K562 (cell line): ENCODE results near the gene MTRF1L. TPM values are rescaled to one million over a fixed set of nuclear protein-coding genes. Genes with fewer than 3 reads are reported as not detected.
A peak's percentile ranks its signal among the peaks of the same experiment; 100 is the strongest.

ENCODE experiments used
- BRD4 ChIP-seq: fragments of 200-600 bp; sonication (generic); IDR thresholded peaks from 2 replicates; pipeline ENCODE4 v1.6.1; 2017; ENCODE audit warnings: inconsistent platforms
- CBX5 ChIP-seq: IDR thresholded peaks from 2 replicates; pipeline ENCODE4 v1.6.1; 2014; ENCODE audit warnings: low read depth, borderline replicate concordance
- CHD7 ChIP-seq: fragments of 200-600 bp; sonication (generic); IDR thresholded peaks from one replicate; pipeline ENCODE4 v1.6.1; 2012; ENCODE audit warnings: mild to moderate bottlenecking, low read depth, low read length, inconsistent platforms
- DDX20 ChIP-seq: fragments of 450-650 bp; IDR thresholded peaks from 2 replicates; pipeline ENCODE4 v1.6.1; 2016; ENCODE audit warnings: missing genetic modification characterization, low read depth, mild to moderate bottlenecking, missing compliant biosample characterization, moderate library complexity
- ELF1 ChIP-seq: fragments of 200-800 bp; sonication (Bioruptor generic); IDR thresholded peaks from 2 replicates; pipeline ENCODE4 v1.6.1; 2016; ENCODE audit warnings: missing genetic modification characterization, missing compliant biosample characterization
- HDGF ChIP-seq: fragments of 450-650 bp; IDR thresholded peaks from 2 replicates; pipeline ENCODE4 v1.6.1; 2016
- HMG20A ChIP-seq: fragments of 450-650 bp; formaldehyde crosslinking; conservative IDR thresholded peaks from 2 replicates; pipeline ENCODE4 v1.4.0; 2020; ENCODE audit warnings: mild to moderate bottlenecking, mixed read lengths
- KLF10 ChIP-seq: fragments of 250-450 bp; sonication (Bioruptor Pico); IDR thresholded peaks from 2 replicates; pipeline ENCODE4 v1.6.1; 2021; ENCODE audit warnings: matching md5 sums
- MLLT1 ChIP-seq, 2 experiments: fragments of 450-650 bp; IDR thresholded peaks; 2 replicates each; pipeline ENCODE4 v1.6.1; 2016
- NFE2 ChIP-seq: IDR thresholded peaks from 2 replicates; pipeline ENCODE4 v1.6.1; 2014; ENCODE audit warnings: antibody characterized with exemption, low read depth
- PURB ChIP-seq: sonication (generic); formaldehyde crosslinking; IDR thresholded peaks from 2 replicates; pipeline ENCODE4 v1.9.0; 2021; ENCODE audit warnings: low read depth, mild to moderate bottlenecking, missing genetic modification reagents
- SMARCA5 ChIP-seq: fragments of 450-650 bp; IDR thresholded peaks from 2 replicates; pipeline ENCODE4 v1.6.1; 2016
- ZNF133 ChIP-seq: fragments of 250-450 bp; sonication (Bioruptor Pico); IDR thresholded peaks from 2 replicates; pipeline ENCODE4 v1.4.0; 2020; ENCODE audit warnings: mild to moderate bottlenecking
- ZNF165 ChIP-seq: fragments of 250-450 bp; sonication (Bioruptor Pico); IDR thresholded peaks from 2 replicates; pipeline ENCODE4 v1.4.0; 2020; ENCODE audit warnings: borderline replicate concordance
- ZNF282 ChIP-seq: sonication (generic); formaldehyde crosslinking; IDR thresholded peaks from 2 replicates; pipeline ENCODE4 v1.8.1; 2023; ENCODE audit warnings: missing genetic modification reagents
- ZNF347 ChIP-seq: fragments of 450-650 bp; formaldehyde crosslinking; IDR thresholded peaks from 2 replicates; pipeline ENCODE4 v1.4.0; 2020; ENCODE audit warnings: low read depth, mild to moderate bottlenecking, moderate library complexity
- ZNF408 ChIP-seq: fragments of 250-450 bp; sonication (Bioruptor Pico); IDR thresholded peaks from 2 replicates; pipeline ENCODE4 v1.4.0; 2020; ENCODE audit warnings: low read depth, mild to moderate bottlenecking, moderate library complexity
- ZNF778 ChIP-seq: fragments of 450-650 bp; formaldehyde crosslinking; IDR thresholded peaks from 2 replicates; pipeline ENCODE4 v1.4.0; 2020; ENCODE audit warnings: mild to moderate bottlenecking, moderate library complexity
- polyA plus RNA-seq, 8 experiments: library from polyadenylated mRNA; depleted of rRNA in 4 of 8; stranded (reverse) in 5 of 8; unstranded in 3 of 8; fragments of >200 nt; fragmentation: Nextera tagmentation in 2 of 8; fragmentation: Illumina TruSeq in 1 of 8; extraction: Ambion mirVana in 2 of 8; extraction: Trizol in 1 of 8; gene quantifications; 2 replicates each; pipeline versions ENCODE4 v1.2.1 to v1.2.3, GENCODE V29; 2011 to 2014; ENCODE audit warnings: inconsistent platforms in 1 of 8, missing spikeins in 1 of 8
- total RNA-seq, 7 experiments: library from RNA; depleted of rRNA in 6 of 7; stranded (reverse); fragments of >200 nt in 6 of 7; fragmentation: Illumina TruSeq in 2 of 7; extraction: Trizol in 2 of 7; gene quantifications; 2 replicates each; pipeline versions ENCODE4 v1.2.1 to v1.2.3, GENCODE V29; 2011 to 2021; ENCODE audit warnings: low replicate concordance in 1 of 7

The MTRF1L gene
- total and polyA plus RNA-seq, 9 of the 15 experiments (the other 6 are each of a cell fraction or from before 2014, with no cell fraction given): 10.7 to 34.0 (median 30.2) TPM

- TF ChIP-seq CHD7: no peak
- no peak for TF ChIP-seq ZNF408 (CRISPR knock-in tag)
- TF ChIP-seq DDX20 (tag): no peak
- no peak for TF ChIP-seq KLF10 (CRISPR knock-in tag)
- 0 out of 2 replicates have a peak, but pooled peaks have one; percentile 21 for TF ChIP-seq ZNF133
- TF ChIP-seq SMARCA5: no peak
- no peak for TF ChIP-seq HMG20A (CRISPR knock-in tag)
- no peak for TF ChIP-seq ZNF282 (CRISPR knock-in tag)
- TF ChIP-seq CBX5: no peak
- TF ChIP-seq ZNF165 (CRISPR knock-in tag): no peak
- TF ChIP-seq ZNF778 (CRISPR knock-in tag): no peak
- no peak for TF ChIP-seq ZNF347 (CRISPR knock-in tag)
- TF ChIP-seq ELF1 (tag): peak; percentile 95
- TF ChIP-seq NFE2: peak; percentile 21; the same call in 1 of the 2 replicates
- TF ChIP-seq HDGF: no peak
- no peak for TF ChIP-seq BRD4
- no peak for TF ChIP-seq PURB
- peak; percentile 33 to 58; a peak in 1 of 4 replicates for TF ChIP-seq MLLT1 (IDR thresholded peaks at IDR 0.05)
Measured at GRCh38 chr6:153002613-153003365, at the start of gene MTRF1L (continued).
